Measurements from ENCODE around the gene OSMR. TPM values are rescaled to one million over a fixed set of nuclear protein-coding genes. Genes with fewer than 3 reads are reported as not detected.

Gene OSMR
- total and polyA plus RNA-seq, 2 of the 13 experiments (the other 11 are each of a cell fraction or from before 2014, with no cell fraction given) = 21.3 to 86.5 TPM

DNA sequence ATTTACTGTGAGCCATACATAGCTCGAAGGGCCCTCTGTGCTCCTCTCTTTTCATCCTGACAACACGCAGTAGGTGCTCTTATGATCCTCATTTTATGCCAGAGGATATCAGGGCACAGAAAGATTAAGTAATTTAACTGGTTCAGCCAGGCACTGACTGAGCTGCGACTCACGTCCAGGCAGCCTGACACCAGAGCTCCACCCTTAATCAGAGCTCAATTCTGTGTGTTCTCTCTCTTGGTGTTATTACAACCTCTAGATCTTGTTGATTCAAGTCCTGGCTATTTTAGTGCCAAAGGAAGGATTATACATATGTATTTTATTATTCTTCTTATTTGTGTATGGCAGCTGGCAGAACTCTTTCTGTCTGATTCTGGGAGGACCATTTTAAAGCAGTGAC, 59.7 kb downstream of the OSMR start:
- Histone ChIP-seq H3K9ac (ENCODE audit: insufficient read depth, low read depth, low read length) (no peak overlapping the region), H3K27ac (ENCODE audit: extremely low read length, insufficient read depth, low read length) (no peak overlapping the region), H3K36me3 (replicated peaks in 1 of 2; ENCODE audit: control insufficient read depth in 1 of 2, insufficient read depth in 2 of 2, low read length in 2 of 2) (peaks cover 12 to 57% of the 10 kb centered on the region in 2 experiments), H3K4me3 (replicated peaks in 1 of 3; ENCODE audit: insufficient read depth in 1 of 3, low read depth in 2 of 3, low read length in 3 of 3) (no peak overlapping the region), H3K4me2 (ENCODE audit: low read depth, low read length) (no peak overlapping the region), H3K27me3 (ENCODE audit: control insufficient read depth in 1 of 2, insufficient read depth in 2 of 2, low read length in 2 of 2) (no peaks in the 10 kb centered on the region), H4K20me1 (ENCODE audit: insufficient read depth, low read length) (no peaks in the 10 kb centered on the region), H2AFZ (ENCODE audit: low read length) (no peak overlapping the region), H3K79me2 (ENCODE audit: insufficient read depth, low read length) (no peaks in the 10 kb centered on the region), H3K9me3 (ENCODE audit: low read length) (peaks cover 7% of the 10 kb centered on the region; the same call in 1 of the 2 replicates), H3K4me1 (ENCODE audit: insufficient read depth, low read length) (no peaks in the 10 kb centered on the region)
- in situ Hi-C loops (cut with HindIII; ENCODE audit: extremely low pct_ligation_motif_present, low pct_unique_long_range_greater_than_20kb) = no loop called here
- no peak for TF ChIP-seq ZNF431 (CRISPR knock-in tag; IDR thresholded peaks at IDR 0.05; ENCODE audit: borderline replicate concordance, low read depth)
- TF ChIP-seq, protein P1, sequence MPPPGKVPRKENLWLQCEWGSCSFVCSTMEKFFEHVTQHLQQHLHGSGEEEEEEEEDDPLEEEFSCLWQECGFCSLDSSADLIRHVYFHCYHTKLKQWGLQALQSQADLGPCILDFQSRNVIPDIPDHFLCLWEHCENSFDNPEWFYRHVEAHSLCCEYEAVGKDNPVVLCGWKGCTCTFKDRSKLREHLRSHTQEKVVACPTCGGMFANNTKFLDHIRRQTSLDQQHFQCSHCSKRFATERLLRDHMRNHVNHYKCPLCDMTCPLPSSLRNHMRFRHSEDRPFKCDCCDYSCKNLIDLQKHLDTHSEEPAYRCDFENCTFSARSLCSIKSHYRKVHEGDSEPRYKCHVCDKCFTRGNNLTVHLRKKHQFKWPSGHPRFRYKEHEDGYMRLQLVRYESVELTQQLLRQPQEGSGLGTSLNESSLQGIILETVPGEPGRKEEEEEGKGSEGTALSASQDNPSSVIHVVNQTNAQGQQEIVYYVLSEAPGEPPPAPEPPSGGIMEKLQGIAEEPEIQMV (CRISPR knock-in tag; IDR thresholded peaks at IDR 0.05; ENCODE audit: low read depth) = no peak
- TF ChIP-seq SIX1 (CRISPR knock-in tag; IDR thresholded peaks at IDR 0.05; ENCODE audit: borderline replicate concordance) = no peak
- peak; percentile 16; the same call in 1 of the 2 replicates for TF ChIP-seq ZKSCAN1 (IDR thresholded peaks at IDR 0.05; ENCODE audit: low read length)
- no peak for TF ChIP-seq ZBTB21 (CRISPR knock-in tag; IDR thresholded peaks at IDR 0.05)
- no peak for TF ChIP-seq ZNF724P (CRISPR knock-in tag; IDR thresholded peaks at IDR 0.05; ENCODE audit: borderline replicate concordance)
- no peak for ATAC-seq
- no TSS peak for BruUV-seq (replicated peaks)
- WGBS (ENCODE audit: low lambda C conversion rate) = 94% methylated on average over 4 of the region's 4 CpGs
- ChIA-PET CTCF (ENCODE audit: low intra/inter-chr PET ratio, low total read pairs) (no interaction called here), POLR2A (no interaction called here)
- FAIRE-seq = no peak
- intact Hi-C loops (cut with micrococcal nuclease; ENCODE audit: unreplicated experiment) = no loop called here
- DNase-seq (ENCODE audit: low spot score) = no peak

DNA sequence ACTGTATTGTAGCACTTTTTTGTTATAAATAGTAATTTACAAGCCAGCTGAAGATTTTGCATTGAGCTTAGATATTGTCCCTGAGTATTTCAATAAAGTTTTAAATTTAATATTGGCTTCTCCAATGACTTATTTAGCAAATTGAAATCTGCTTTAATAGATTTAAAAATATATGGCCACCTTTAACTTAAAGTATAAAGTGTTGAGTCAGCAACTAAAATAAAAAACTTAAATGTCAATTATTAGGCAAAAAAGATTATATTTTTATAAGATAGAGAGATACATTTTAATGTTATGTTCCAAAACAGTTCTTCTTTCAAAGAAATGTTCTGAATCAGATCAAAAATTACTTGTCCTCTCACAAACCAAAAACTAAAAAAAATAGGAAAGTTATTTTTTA, 60.7 kb downstream of the OSMR start:
- no peaks in the 10 kb centered on the region for H3K4me1 ChIP-seq (ENCODE audit: insufficient read depth, low read length)
- ChIA-PET CTCF (ENCODE audit: low intra/inter-chr PET ratio, low total read pairs) (no interaction called here), POLR2A (no interaction called here)
- H3K4me3 ChIP-seq (replicated peaks in 1 of 3; ENCODE audit: insufficient read depth in 1 of 3, low read depth in 2 of 3, low read length in 3 of 3) = no peak overlapping the region
- no TSS peak for BruUV-seq (replicated peaks)
- no peak for ATAC-seq
- H3K9ac ChIP-seq (ENCODE audit: insufficient read depth, low read depth, low read length) = no peak overlapping the region
- no peak for DNase-seq (ENCODE audit: low spot score)
- H4K20me1 ChIP-seq (ENCODE audit: insufficient read depth, low read length) = no peaks in the 10 kb centered on the region
- peaks cover 7% of the 10 kb centered on the region; the same call in 1 of the 2 replicates for H3K9me3 ChIP-seq (ENCODE audit: low read length)
- peaks cover 12 to 49% of the 10 kb centered on the region in 2 experiments for H3K36me3 ChIP-seq (replicated peaks in 1 of 2; ENCODE audit: control insufficient read depth in 1 of 2, insufficient read depth in 2 of 2, low read length in 2 of 2)
- no peak overlapping the region for H2AFZ ChIP-seq (ENCODE audit: low read length)
- H3K79me2 ChIP-seq (ENCODE audit: insufficient read depth, low read length) = no peaks in the 10 kb centered on the region
- FAIRE-seq = no peak
- H3K27ac ChIP-seq (ENCODE audit: extremely low read length, insufficient read depth, low read length) = no peak overlapping the region
- H3K4me2 ChIP-seq (ENCODE audit: low read depth, low read length) = no peak overlapping the region
- intact Hi-C loops (cut with micrococcal nuclease; ENCODE audit: unreplicated experiment) = no loop called here
- TF ChIP-seq IKZF4 (CRISPR knock-in tag; IDR thresholded peaks at IDR 0.05; ENCODE audit: borderline replicate concordance, low read depth, not compliant biosample characterization) (no peak), MAFK (conservative IDR thresholded peaks at IDR 0.05 in 1 of 2, IDR thresholded peaks at IDR 0.05 in 1 of 2; ENCODE audit: low read length in 2 of 2) (peak; percentile 77 to 95), EED (CRISPR knock-in tag; IDR thresholded peaks at IDR 0.05) (no peak), MAFF (IDR thresholded peaks at IDR 0.05; ENCODE audit: low read depth, low read length) (peak; percentile 88)
- TF ChIP-seq, protein P2, sequence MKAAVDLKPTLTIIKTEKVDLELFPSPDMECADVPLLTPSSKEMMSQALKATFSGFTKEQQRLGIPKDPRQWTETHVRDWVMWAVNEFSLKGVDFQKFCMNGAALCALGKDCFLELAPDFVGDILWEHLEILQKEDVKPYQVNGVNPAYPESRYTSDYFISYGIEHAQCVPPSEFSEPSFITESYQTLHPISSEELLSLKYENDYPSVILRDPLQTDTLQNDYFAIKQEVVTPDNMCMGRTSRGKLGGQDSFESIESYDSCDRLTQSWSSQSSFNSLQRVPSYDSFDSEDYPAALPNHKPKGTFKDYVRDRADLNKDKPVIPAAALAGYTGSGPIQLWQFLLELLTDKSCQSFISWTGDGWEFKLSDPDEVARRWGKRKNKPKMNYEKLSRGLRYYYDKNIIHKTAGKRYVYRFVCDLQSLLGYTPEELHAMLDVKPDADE (CRISPR knock-in tag; IDR thresholded peaks at IDR 0.05) = no peak
- in situ Hi-C loops (cut with HindIII; ENCODE audit: extremely low pct_ligation_motif_present, low pct_unique_long_range_greater_than_20kb) = no loop called here
- no peaks in the 10 kb centered on the region for H3K27me3 ChIP-seq (ENCODE audit: control insufficient read depth in 1 of 2, insufficient read depth in 2 of 2, low read length in 2 of 2)
